Activated CD4-positive, alpha-beta memory T cell treated with anti-CD3 and anti-CD28 coated beads for 36 hours (primary cell): ENCODE results near the gene IQGAP2. TPM values are rescaled to one million over a fixed set of nuclear protein-coding genes. Genes with fewer than 3 reads are reported as not detected.
"Not testable (repeated sequence)": the region's sequence is repeated elsewhere in the genome, so short reads cannot be mapped to it uniquely, and the experiment has no call there.

Experiments used
- CTCF ChIA-PET: fragments of 350-600 bp; sonication (Branson Sonifier 250); formaldehyde crosslinking; loops from one replicate; lab custom pipeline; 2021; ENCODE audit warnings: antibody characterized with exemption, inconsistent platforms; lab: Charles Lee
- POLR2A ChIA-PET: fragments of 350-600 bp; sonication (Branson Sonifier 250); formaldehyde crosslinking; loops from one replicate; lab custom pipeline; 2021; ENCODE audit warnings: antibody characterized with exemption; lab: Charles Lee
- DNase-seq: peaks from one replicate; pipeline ENCODE4 v3.0.0-alpha.2; 2020
- H3K27ac Mint-ChIP-seq: one replicate; pipeline ENCODE4 v1.8.0; 2021; ENCODE audit warnings: mixed read lengths
- H3K27me3 Mint-ChIP-seq: one replicate; pipeline ENCODE4 v1.8.0; 2021; ENCODE audit warnings: mixed read lengths
- H3K36me3 Mint-ChIP-seq: one replicate; pipeline ENCODE4 v1.8.0; 2021; ENCODE audit warnings: mixed read lengths
- H3K4me1 Mint-ChIP-seq: one replicate; pipeline ENCODE4 v1.8.0; 2021; ENCODE audit warnings: low read depth, mixed read lengths
- H3K4me3 Mint-ChIP-seq: one replicate; pipeline ENCODE4 v1.8.0; 2021; ENCODE audit warnings: mild to moderate bottlenecking, mixed read lengths
- H3K9me3 Mint-ChIP-seq: one replicate; pipeline ENCODE4 v1.8.0; 2021; ENCODE audit warnings: mixed read lengths
- intact Hi-C: fragments of 100-400 bp; cut with micrococcal nuclease; formaldehyde crosslinking; loops from one replicate; pipeline ENCODE4 v1.15.1; 2023
- total RNA-seq, 2 experiments: library from RNA; stranded (reverse); gene quantifications; one replicate each; pipeline ENCODE4 v1.2.3, GENCODE V29; 2021

IQGAP2 gene
- total RNA-seq, 2 experiments from 2014 or later = 92.7 to 93.0 TPM

DNA sequence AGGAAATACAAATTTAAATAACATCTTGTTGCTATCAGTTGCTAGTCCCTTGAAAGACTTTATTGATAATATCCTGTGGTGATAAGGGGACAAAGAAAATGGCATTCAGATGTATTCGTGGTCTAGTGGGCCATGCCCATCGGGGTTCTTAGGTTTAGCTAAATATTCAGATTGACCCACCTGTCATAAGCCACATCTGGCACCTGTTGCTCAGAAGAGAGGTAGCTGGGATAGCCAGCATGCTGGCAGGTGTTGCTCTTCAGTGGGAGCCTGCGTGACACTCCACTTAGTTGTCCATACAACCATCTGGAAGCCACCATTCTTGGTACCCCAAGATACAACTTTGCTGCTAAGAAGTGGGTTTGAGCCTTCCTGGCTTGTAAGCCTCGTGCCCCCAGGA is 183.4 kb downstream of the IQGAP2 start:
- CTCF ChIA-PET = interaction anchor here (1.0 to 1.5 kb wide), 2 partner anchors 15 to 39 kb away, joined by 3 read pairs; no protein-coding TSS in a partner anchor
- Mint-ChIP-seq H3K27me3 (no peaks in the 10 kb centered on the region), H3K4me3 (no peak overlapping the region), H3K9me3 (no peaks in the 10 kb centered on the region), H3K36me3 (peaks cover 16% of the 10 kb centered on the region), H3K4me1 (peaks cover 30% of the 10 kb centered on the region), H3K27ac (no peak overlapping the region)
- intact Hi-C loops = no loop called here
- POLR2A ChIA-PET = no interaction called here
- DNase-seq = no peak

DNA sequence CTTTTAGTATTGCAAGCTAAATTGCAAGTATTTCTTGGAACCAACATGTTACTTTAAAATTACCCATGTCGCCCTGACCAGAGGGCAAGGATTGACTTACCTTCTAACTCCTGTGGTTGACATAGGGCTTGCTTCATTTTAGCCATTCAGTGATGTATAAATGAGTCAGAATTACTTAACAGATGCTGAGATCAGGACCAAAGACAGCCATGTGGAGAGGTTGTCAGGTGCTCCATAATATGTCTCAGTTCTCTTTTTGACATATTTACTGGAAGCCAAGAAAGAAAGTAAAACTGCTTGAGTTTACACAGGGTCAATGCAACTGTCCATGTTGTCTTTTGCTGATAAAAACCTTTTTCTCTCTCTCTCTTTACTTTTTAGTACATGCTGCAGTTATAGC is 186.9 kb downstream of the IQGAP2 start:
- intact Hi-C loops = no loop called here
- Mint-ChIP-seq H3K36me3 (peaks cover 31% of the 10 kb centered on the region), H3K4me3 (no peak overlapping the region), H3K27me3 (no peaks in the 10 kb centered on the region), H3K9me3 (no peaks in the 10 kb centered on the region), H3K27ac (peak overlapping the region; percentile 72), H3K4me1 (peaks cover 12% of the 10 kb centered on the region)
- ChIA-PET POLR2A (interaction anchor here (1.2 kb wide), 1 partner anchor 42 kb away, joined by 3 read pairs; no protein-coding TSS in a partner anchor), CTCF (interaction anchor here (1.0 kb wide), 1 partner anchor 40 kb away, joined by 3 read pairs; no protein-coding TSS in a partner anchor)
- DNase-seq = no peak

- intact Hi-C loops = no loop called here
- Mint-ChIP-seq H3K27me3 (no peaks in the 10 kb centered on the region), H3K9me3 (no peaks in the 10 kb centered on the region), H3K27ac (no peak overlapping the region), H3K4me3 (no peak overlapping the region), H3K4me1 (peaks cover 17% of the 10 kb centered on the region), H3K36me3 (peaks cover 35% of the 10 kb centered on the region)
- no peak for DNase-seq
- CTCF ChIA-PET = interaction anchor here (0.5 to 2.2 kb wide), 7 partner anchors 8 to 183 kb away, joined by 3 to 9 read pairs (median 3); no protein-coding TSS in a partner anchor
- POLR2A ChIA-PET = interaction anchor here (1.1 to 1.2 kb wide), 2 partner anchors 43 to 44 kb away, joined by 3 read pairs; no protein-coding TSS in a partner anchor
These were observed 188.3 kb downstream of the IQGAP2 start for GRCh38 chr5:76591366-76591765.

- CTCF ChIA-PET = interaction anchor here (1.7 to 2.2 kb wide), 2 partner anchors 8 to 9 kb away, joined by 8 to 9 read pairs; no protein-coding TSS in a partner anchor
- intact Hi-C loops = no loop called here
- no peak overlapping the region for H3K4me3 Mint-ChIP-seq
- H3K4me1 Mint-ChIP-seq = peaks cover 19% of the 10 kb centered on the region
- no peak overlapping the region for H3K27ac Mint-ChIP-seq
- no peak for DNase-seq
- POLR2A ChIA-PET = no interaction called here
- H3K36me3 Mint-ChIP-seq = peaks cover 42% of the 10 kb centered on the region
- no peaks in the 10 kb centered on the region for H3K27me3 Mint-ChIP-seq
- no peaks in the 10 kb centered on the region for H3K9me3 Mint-ChIP-seq
These were observed 189.6 kb downstream of the IQGAP2 start for GRCh38 chr5:76592692-76593091.

GRCh38 chr5:76594107-76594506 is 191.0 kb downstream of the IQGAP2 start:
- intact Hi-C loops = no loop called here
- CTCF ChIA-PET = interaction anchor here (1.2 kb wide), 1 partner anchor 181 kb away, joined by 3 read pairs; no protein-coding TSS in a partner anchor
- H3K27me3 Mint-ChIP-seq = no peaks in the 10 kb centered on the region
- no peak overlapping the region for H3K27ac Mint-ChIP-seq
- no peaks in the 10 kb centered on the region for H3K9me3 Mint-ChIP-seq
- H3K4me3 Mint-ChIP-seq = no peak overlapping the region
- H3K4me1 Mint-ChIP-seq = peaks cover 19% of the 10 kb centered on the region
- H3K36me3 Mint-ChIP-seq = peaks cover 42% of the 10 kb centered on the region
- POLR2A ChIA-PET = no interaction called here
- no peak for DNase-seq

DNA sequence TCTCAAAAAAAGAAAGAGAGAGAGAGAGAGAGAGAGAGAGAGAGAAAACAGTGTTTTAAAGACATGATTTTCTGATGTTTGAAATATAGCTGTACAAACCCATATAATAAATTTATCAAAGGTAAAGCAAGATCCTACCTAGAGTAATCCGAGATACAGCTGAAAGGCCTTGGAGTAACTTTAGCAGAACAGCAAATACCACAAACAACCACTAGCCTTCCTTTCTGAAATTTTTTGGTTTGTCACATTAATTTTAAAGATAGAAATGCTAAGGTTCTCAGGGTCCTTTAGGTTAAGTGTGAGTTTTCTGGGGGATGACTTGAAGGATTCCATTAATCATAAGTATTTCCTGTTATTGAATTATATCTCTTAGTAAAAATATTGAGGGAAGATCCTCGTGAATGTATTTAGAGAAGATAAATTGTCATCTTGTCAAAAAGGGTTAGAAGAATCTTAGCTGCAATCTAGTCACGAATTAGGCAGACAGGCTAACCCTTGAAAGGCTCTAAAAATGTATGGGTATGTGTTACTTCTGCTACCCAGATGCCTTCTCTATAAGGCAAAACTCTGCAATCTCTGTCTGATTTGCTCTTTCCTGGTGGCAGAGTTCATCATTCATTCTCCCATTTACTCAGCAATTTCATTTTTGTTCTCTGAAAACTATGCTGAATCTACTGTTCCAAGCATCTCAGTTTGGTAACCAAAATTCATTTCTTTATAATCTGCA is 192.8 kb downstream of the IQGAP2 start:
- H3K4me1 Mint-ChIP-seq = peaks cover 9% of the 10 kb centered on the region
- POLR2A ChIA-PET = no interaction called here

DNA sequence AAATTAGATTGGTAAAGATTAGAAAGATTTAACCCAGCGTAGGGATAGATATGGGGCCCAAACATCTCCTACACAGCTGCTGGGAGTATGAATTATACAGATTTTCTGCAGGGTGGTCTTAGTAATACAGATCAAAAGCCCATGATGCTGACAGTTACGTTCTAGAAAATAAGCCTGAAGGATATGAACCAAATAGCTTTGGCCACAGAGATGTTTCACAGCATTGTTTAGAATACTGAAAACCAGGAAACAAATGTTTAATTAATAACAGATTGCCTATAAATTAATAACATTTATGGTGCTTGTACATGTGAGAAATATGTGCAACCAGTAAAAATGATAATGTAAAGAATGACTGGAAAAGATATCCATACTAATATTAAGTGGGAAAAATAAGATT is 195.4 kb downstream of the IQGAP2 start:
- H3K4me1 Mint-ChIP-seq = peaks cover 9% of the 10 kb centered on the region
- peaks cover 33% of the 10 kb centered on the region for H3K36me3 Mint-ChIP-seq

More for the DNA sequence above, 192.8 kb downstream of the IQGAP2 start:
- CTCF ChIA-PET = interaction anchor here (0.6 to 12.0 kb wide), 2 partner anchors 179 to 286 kb away, joined by 3 to 147 read pairs; no protein-coding TSS in a partner anchor
- Mint-ChIP-seq H3K9me3 (no peaks in the 10 kb centered on the region), H3K4me3 (no peak overlapping the region), H3K36me3 (peaks cover 39% of the 10 kb centered on the region), H3K27ac (peak overlapping the region; percentile 40), H3K27me3 (no peaks in the 10 kb centered on the region)
- intact Hi-C loops = no loop called here
- DNase-seq = no peak

DNA sequence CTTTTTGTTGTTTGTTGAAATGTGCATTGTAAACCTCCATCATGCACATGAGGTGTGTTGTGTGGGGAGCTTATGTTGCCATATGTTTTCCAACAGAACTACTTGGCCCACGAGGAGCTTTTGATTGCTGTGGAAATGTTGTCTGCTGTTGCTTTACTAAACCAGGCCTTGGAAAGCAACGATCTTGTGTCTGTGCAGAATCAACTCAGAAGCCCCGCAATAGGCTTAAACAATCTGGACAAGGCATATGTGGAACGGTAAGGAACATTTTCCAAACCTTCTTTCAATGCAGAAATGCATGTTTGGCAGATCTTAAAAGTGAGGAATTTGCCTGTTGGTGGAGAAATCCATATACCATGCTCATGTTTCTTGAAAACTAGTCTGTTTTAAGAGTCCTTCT is 197.6 kb downstream of the IQGAP2 start:
- intact Hi-C loops = loop anchor here (1.0 kb wide), 2 partner anchors 41 to 174 kb away; no protein-coding TSS in a partner anchor
- Mint-ChIP-seq H3K9me3 (no peaks in the 10 kb centered on the region), H3K4me3 (no peak overlapping the region), H3K27ac (no peak overlapping the region), H3K4me1 (peaks cover 17% of the 10 kb centered on the region), H3K36me3 (peaks cover 43% of the 10 kb centered on the region), H3K27me3 (no peaks in the 10 kb centered on the region)
- ChIA-PET POLR2A (interaction anchor here (0.5 kb wide), 1 partner anchor 219 kb away, joined by 3 read pairs; no protein-coding TSS in a partner anchor), CTCF (interaction anchor here (0.9 to 12.0 kb wide), 10 partner anchors 9 to 174 kb away, joined by 3 to 147 read pairs (median 4); no protein-coding TSS in a partner anchor)
- DNase-seq = no peak

More for the DNA sequence above, 195.4 kb downstream of the IQGAP2 start:
- ChIA-PET POLR2A (no interaction called here), CTCF (interaction anchor here (0.7 to 12.0 kb wide), 4 partner anchors 43 to 176 kb away, joined by 3 to 147 read pairs (median 15); no protein-coding TSS in a partner anchor)
- intact Hi-C loops = no loop called here
- no peak overlapping the region for H3K27ac Mint-ChIP-seq
- no peaks in the 10 kb centered on the region for H3K9me3 Mint-ChIP-seq
- no peak for DNase-seq
- H3K4me3 Mint-ChIP-seq = no peak overlapping the region
- no peaks in the 10 kb centered on the region for H3K27me3 Mint-ChIP-seq

DNA sequence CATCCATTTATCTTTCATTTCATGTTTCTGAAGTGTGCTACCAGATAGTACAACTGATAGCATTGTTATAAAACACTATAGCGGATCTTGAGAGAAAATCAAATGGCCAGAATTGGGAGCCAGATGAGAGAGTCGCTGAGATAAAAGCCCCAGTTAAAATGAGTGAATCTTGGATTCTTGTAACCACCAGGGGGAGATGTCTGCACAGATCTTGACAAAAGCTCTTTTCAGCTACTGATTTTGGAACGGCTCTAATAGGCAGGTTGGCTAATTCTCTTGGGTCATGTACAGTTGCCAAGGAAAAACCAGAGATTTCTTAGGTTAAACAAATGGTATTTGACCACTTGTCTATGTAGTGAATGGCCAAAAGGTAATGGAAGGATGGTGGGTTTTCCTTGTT is 198.4 kb downstream of the IQGAP2 start:
- Mint-ChIP-seq H3K36me3 (peaks cover 43% of the 10 kb centered on the region), H3K4me1 (peaks cover 11% of the 10 kb centered on the region), H3K27me3 (no peaks in the 10 kb centered on the region), H3K27ac (no peak overlapping the region), H3K4me3 (no peak overlapping the region), H3K9me3 (no peaks in the 10 kb centered on the region)
- DNase-seq = no peak
- POLR2A ChIA-PET = no interaction called here
- intact Hi-C loops = loop anchor here (1.0 kb wide), 2 partner anchors 40 to 173 kb away; no protein-coding TSS in a partner anchor
- CTCF ChIA-PET = interaction anchor here (0.7 to 12.0 kb wide), 14 partner anchors 10 to 475 kb away, joined by 3 to 147 read pairs (median 4); partner anchors contain the start of gene S100Z

DNA sequence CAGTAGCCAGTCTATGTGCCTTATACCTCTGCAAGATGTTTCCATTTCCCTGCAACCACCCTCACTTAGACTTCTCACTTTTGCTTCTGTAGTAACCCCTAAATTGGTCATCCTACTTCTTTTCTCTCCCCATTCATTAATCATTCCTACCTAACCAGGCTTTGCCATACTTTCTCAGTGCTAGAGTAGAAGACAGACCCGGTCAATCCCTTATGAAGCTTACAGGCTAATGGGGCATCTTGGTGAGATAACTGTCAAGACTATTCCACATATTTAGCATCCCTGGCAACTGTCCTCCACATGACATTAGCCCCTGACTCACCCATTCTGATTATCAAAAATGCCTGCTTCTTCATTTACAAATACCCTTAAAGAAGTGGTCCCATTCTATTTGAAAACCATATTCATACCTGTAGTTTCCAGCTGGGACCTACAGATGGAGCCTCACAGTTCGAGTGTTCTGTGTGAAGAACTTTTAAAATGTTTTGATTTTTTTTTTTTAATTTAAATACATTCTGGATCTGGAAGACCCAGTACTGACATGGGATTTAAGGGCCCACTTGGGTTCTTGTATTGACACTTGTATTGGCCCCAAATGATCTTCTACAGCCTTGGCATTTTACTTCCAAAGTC is 199.1 kb downstream of the IQGAP2 start:
- Mint-ChIP-seq H3K4me1 (peaks cover 12% of the 10 kb centered on the region), H3K36me3 (peaks cover 42% of the 10 kb centered on the region), H3K27ac (no peak overlapping the region), H3K27me3 (no peaks in the 10 kb centered on the region), H3K9me3 (no peaks in the 10 kb centered on the region), H3K4me3 (no peak overlapping the region)
- DNase-seq = no peak
- POLR2A ChIA-PET = no interaction called here
- intact Hi-C loops = no loop called here
- CTCF ChIA-PET = interaction anchor here (0.7 to 12.0 kb wide), 14 partner anchors 11 to 475 kb away, joined by 3 to 147 read pairs (median 4); partner anchors contain the start of gene S100Z

DNA sequence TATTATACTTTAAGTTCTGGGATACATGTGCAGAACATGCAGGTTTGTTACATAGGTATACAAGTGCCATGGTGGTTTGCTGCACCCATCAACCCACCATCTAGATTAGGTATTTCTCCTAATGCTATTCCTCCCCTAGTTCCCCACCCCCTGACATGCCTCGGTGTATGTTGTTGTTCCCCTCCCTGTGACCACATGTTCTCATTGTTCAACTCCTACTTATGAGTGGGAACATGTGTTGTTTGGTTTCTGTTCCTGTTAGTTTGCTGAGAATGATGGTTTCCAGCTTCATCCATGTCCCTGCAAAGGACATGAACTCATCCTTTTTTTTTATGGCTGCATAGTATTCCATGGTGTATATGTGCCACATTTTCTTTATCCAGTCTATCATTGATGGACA is 200.9 kb downstream of the IQGAP2 start:
- H3K4me3 Mint-ChIP-seq, DNase-seq, H3K9me3 Mint-ChIP-seq, POLR2A ChIA-PET, H3K27me3 Mint-ChIP-seq, H3K27ac Mint-ChIP-seq, intact Hi-C loops: not testable (repeated sequence)
- Mint-ChIP-seq H3K4me1 (peaks cover 23% of the 10 kb centered on the region), H3K36me3 (peaks cover 42% of the 10 kb centered on the region)
- CTCF ChIA-PET = interaction anchor here (1.0 to 12.0 kb wide), 2 partner anchors 171 to 456 kb away, joined by 3 to 147 read pairs; no protein-coding TSS in a partner anchor
